ENCODE measurements around the gene RECQL5. TPM values are rescaled to one million over a fixed set of nuclear protein-coding genes. Genes with fewer than 3 reads are reported as not detected.

Gene RECQL5
- total RNA-seq, 2 experiments from 2014 or later, result 90.0 to 139 TPM

DNA sequence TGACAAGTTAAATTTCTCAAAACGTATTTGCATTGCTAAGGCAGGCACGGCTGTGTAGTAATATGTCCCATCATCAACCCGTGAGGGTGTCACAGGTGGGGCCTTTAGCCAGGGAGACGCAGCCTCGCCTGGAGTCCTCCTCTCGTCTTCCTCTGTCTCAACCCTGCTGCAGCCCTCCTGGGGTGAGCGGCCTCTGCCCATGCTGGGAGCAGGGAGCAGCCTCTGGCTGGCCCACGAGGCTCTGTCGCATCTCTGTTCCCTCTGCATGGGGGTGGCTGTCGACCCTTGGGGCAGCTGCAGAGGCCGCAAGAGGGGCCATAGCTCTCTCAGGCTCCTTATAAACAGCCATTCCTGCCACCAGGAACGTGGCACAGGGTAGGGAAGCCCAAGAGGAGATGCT, 34.5 kb downstream of the RECQL5 start:
- intact Hi-C loops (cut with micrococcal nuclease; ENCODE audit: unreplicated experiment), result loop anchor here (5.0 kb wide), 1 partner anchor 35 kb away; the partner anchor contains the start of genes RECQL5 and SAP30BP

DNA sequence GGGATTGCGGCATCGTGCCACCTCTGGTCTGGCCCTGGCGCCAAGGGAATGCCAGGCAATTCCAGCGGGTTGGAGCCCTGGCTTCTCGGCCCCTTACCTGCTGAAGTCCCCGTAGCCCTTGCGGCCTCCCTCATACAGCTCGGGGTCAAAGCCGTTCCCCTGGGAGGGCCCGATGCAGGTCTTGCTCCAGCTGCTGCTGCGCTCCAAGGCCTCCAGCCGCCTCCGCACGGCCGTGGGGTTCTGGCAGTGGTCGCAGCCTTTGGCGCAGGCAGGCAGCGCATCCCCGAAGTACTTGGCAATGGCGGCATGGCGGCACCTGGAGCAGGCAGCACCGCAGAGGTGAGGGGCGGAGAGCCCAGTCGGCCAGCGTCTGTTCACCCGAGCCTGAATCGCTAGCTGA, 35.6 kb downstream of the RECQL5 start:
- Histone ChIP-seq H3K36me3 (ENCODE audit: insufficient read depth, low read length) (peaks cover 22% of the 10 kb centered on the region; the same call in 1 of the 2 replicates), H3K4me2 (ENCODE audit: low read length) (no peak overlapping the region), H4K20me1 (ENCODE audit: insufficient read depth, low read length) (no peaks in the 10 kb centered on the region), H3K4me1 (ENCODE audit: insufficient read depth, low read length, poor library complexity, severe bottlenecking) (peaks cover 30% of the 10 kb centered on the region), H3K9me3 (ENCODE audit: low read length) (no peaks in the 10 kb centered on the region), H3K27ac (ENCODE audit: low read depth, low read length, poor library complexity, severe bottlenecking) (no peak overlapping the region), H2AFZ (ENCODE audit: low read length) (no peak overlapping the region), H3K9me2 (ENCODE audit: insufficient read depth, low read length) (no peaks in the 10 kb centered on the region), H3K79me2 (ENCODE audit: insufficient read depth, low read depth, low read length) (no peaks in the 10 kb centered on the region), H3K4me3 (ENCODE audit: low read depth, low read length, poor library complexity, severe bottlenecking) (no peak overlapping the region)
- intact Hi-C loops (cut with micrococcal nuclease; ENCODE audit: unreplicated experiment), result loop anchor here (5.0 kb wide), 1 partner anchor 36 kb away; the partner anchor contains the start of genes RECQL5 and SAP30BP
- ChIA-PET POLR2A (no interaction called here), CTCF (ENCODE audit: unreplicated experiment) (interaction anchor here (1.3 kb wide), 1 partner anchor 117 kb away, joined by 3 read pairs; no protein-coding TSS in a partner anchor)
- no TSS peak for BruUV-seq (replicated peaks)
- TF ChIP-seq EZH2phosphoT487 (IDR thresholded peaks at IDR 0.05; ENCODE audit: borderline replicate concordance, low read depth, low read length), result no peak
- TF ChIP-seq, protein P1, sequence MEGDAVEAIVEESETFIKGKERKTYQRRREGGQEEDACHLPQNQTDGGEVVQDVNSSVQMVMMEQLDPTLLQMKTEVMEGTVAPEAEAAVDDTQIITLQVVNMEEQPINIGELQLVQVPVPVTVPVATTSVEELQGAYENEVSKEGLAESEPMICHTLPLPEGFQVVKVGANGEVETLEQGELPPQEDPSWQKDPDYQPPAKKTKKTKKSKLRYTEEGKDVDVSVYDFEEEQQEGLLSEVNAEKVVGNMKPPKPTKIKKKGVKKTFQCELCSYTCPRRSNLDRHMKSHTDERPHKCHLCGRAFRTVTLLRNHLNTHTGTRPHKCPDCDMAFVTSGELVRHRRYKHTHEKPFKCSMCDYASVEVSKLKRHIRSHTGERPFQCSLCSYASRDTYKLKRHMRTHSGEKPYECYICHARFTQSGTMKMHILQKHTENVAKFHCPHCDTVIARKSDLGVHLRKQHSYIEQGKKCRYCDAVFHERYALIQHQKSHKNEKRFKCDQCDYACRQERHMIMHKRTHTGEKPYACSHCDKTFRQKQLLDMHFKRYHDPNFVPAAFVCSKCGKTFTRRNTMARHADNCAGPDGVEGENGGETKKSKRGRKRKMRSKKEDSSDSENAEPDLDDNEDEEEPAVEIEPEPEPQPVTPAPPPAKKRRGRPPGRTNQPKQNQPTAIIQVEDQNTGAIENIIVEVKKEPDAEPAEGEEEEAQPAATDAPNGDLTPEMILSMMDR (conservative IDR thresholded peaks at IDR 0.05; ENCODE audit: low read length), result no peak
- DNase-seq (ENCODE audit: low spot score), result no peak

More for the DNA sequence above, 34.5 kb downstream of the RECQL5 start:
- CTCF ChIA-PET (ENCODE audit: unreplicated experiment), result interaction anchor here (0.6 to 2.4 kb wide), 13 partner anchors 12 to 284 kb away, joined by 3 to 35 read pairs (median 4); partner anchors contain the start of gene ITGB4
- peaks cover 22% of the 10 kb centered on the region for H3K4me1 ChIP-seq (ENCODE audit: insufficient read depth, low read length, poor library complexity, severe bottlenecking)
- DNase-seq (ENCODE audit: low spot score), result no peak
- BruUV-seq (replicated peaks), result no TSS peak
- no peaks in the 10 kb centered on the region for H3K9me2 ChIP-seq (ENCODE audit: insufficient read depth, low read length)
- H3K4me3 ChIP-seq (ENCODE audit: low read depth, low read length, poor library complexity, severe bottlenecking), result no peak overlapping the region
- H3K79me2 ChIP-seq (ENCODE audit: insufficient read depth, low read depth, low read length), result no peaks in the 10 kb centered on the region
- no peaks in the 10 kb centered on the region for H3K9me3 ChIP-seq (ENCODE audit: low read length)
- no peak overlapping the region for H3K27ac ChIP-seq (ENCODE audit: low read depth, low read length, poor library complexity, severe bottlenecking)
- H3K4me2 ChIP-seq (ENCODE audit: low read length), result no peak overlapping the region
- H3K36me3 ChIP-seq (ENCODE audit: insufficient read depth, low read length), result peaks cover 22% of the 10 kb centered on the region; the same call in 1 of the 2 replicates
- H2AFZ ChIP-seq (ENCODE audit: low read length), result no peak overlapping the region
- no peaks in the 10 kb centered on the region for H4K20me1 ChIP-seq (ENCODE audit: insufficient read depth, low read length)
- POLR2A ChIA-PET, result interaction anchor here (1.0 to 2.0 kb wide), 4 partner anchors 30 to 147 kb away, joined by 4 to 5 read pairs (median 5); a partner anchor contains a TSS
- TF ChIP-seq, protein P1 (conservative IDR thresholded peaks at IDR 0.05; ENCODE audit: low read length), result no peak
- TF ChIP-seq EZH2phosphoT487 (IDR thresholded peaks at IDR 0.05; ENCODE audit: borderline replicate concordance, low read depth, low read length), result no peak
